CD14-positive monocyte (primary cell): ENCODE results near the gene CRIM1. TPM values are rescaled to one million over a fixed set of nuclear protein-coding genes. Genes with fewer than 3 reads are reported as not detected.

ENCODE experiments used
- DNase-seq, 3 donors: peaks; one replicate each; pipeline ENCODE4 v3.0.0-alpha.2; 2011 to 2022
- H2AFZ ChIP-seq: 2 replicates; pipeline ENCODE4 v1.6.0; 2012; ENCODE audit warnings: mild to moderate bottlenecking, low read depth, low read length, inconsistent platforms; ENCODE audit not compliant: insufficient read depth, poor library complexity, severe bottlenecking
- H3K27ac ChIP-seq, 2 donors: 1 replicate in 1 of 2; 2 replicates in 1 of 2; pipeline ENCODE4 v1.5.1; 2012 to 2013; ENCODE audit warnings: low read length in 2 of 2, control low read depth in 1 of 2, inconsistent platforms in 1 of 2, low read depth in 1 of 2, mild to moderate bottlenecking in 1 of 2
- H3K27me3 ChIP-seq, 2 donors: one replicate each; pipeline versions ENCODE4 v1.6.0 to v1.6.1; 2011 to 2013; ENCODE audit warnings: low read length in 2 of 2; ENCODE audit not compliant: control insufficient read depth in 2 of 2, insufficient read depth in 2 of 2
- H3K36me3 ChIP-seq, 2 donors: replicated peaks in 1 of 2; 1 replicate in 1 of 2; 2 replicates in 1 of 2; pipeline versions ENCODE4 v1.5.1 to v1.6.1; 2012 to 2013; ENCODE audit warnings: low read length in 2 of 2, control low read depth in 1 of 2, inconsistent platforms in 1 of 2, mild to moderate bottlenecking in 1 of 2; ENCODE audit not compliant: insufficient read depth in 2 of 2, control insufficient read depth in 1 of 2
- H3K4me1 ChIP-seq, 2 donors: 1 replicate in 1 of 2; 2 replicates in 1 of 2; pipeline versions ENCODE4 v1.5.1 to v1.6.1; 2012 to 2013; ENCODE audit warnings: low read length in 2 of 2, control low read depth in 1 of 2, inconsistent platforms in 1 of 2, mild to moderate bottlenecking in 1 of 2, moderate library complexity in 1 of 2; ENCODE audit not compliant: insufficient read depth in 2 of 2, control insufficient read depth in 1 of 2
- H3K4me2 ChIP-seq: replicated peaks from 2 replicates; pipeline ENCODE3; 2012; ENCODE audit warnings: low read length, moderate library complexity, mild to moderate bottlenecking; ENCODE audit not compliant: poor library complexity, severe bottlenecking; ENCODE audit errors: extremely low read depth
- H3K4me3 ChIP-seq, 3 experiments: fragments of 200-600 bp in 1 of 3; sonication (generic) in 1 of 3; replicated peaks in 1 of 3; 1 replicate in 2 of 3; 2 replicates in 1 of 3; pipeline ENCODE4 v1.5.1; 2011 to 2013; ENCODE audit warnings: low read length in 3 of 3, mild to moderate bottlenecking in 3 of 3, control low read depth in 2 of 3, low read depth in 2 of 3, inconsistent platforms in 1 of 3, moderate library complexity in 1 of 3
- H3K79me2 ChIP-seq: 2 replicates; pipeline ENCODE4 v1.6.0; 2012; ENCODE audit warnings: mild to moderate bottlenecking, control low read depth, inconsistent platforms, low read length, moderate library complexity; ENCODE audit not compliant: insufficient read depth
- H3K9ac ChIP-seq: 2 replicates; pipeline ENCODE4 v1.6.0; 2017; ENCODE audit warnings: low read length, mild to moderate bottlenecking; ENCODE audit not compliant: insufficient read depth, poor library complexity, severe bottlenecking
- H3K9me3 ChIP-seq, 2 donors: replicated peaks in 1 of 2; 1 replicate in 1 of 2; 2 replicates in 1 of 2; pipeline versions ENCODE4 v1.5.1 to v1.6.1; 2012 to 2013; ENCODE audit warnings: low read length in 2 of 2, control low read depth in 1 of 2; ENCODE audit not compliant: control insufficient read depth in 1 of 2, insufficient read depth in 1 of 2
- H4K20me1 ChIP-seq: 2 replicates; pipeline ENCODE4 v1.6.0; 2012; ENCODE audit warnings: mild to moderate bottlenecking, low read length, control low read depth, moderate library complexity; ENCODE audit not compliant: insufficient read depth
- H3K27ac Mint-ChIP-seq, 7 donors: one replicate each; pipeline ENCODE4 v1.8.0; 2020; ENCODE audit warnings: mild to moderate bottlenecking in 7 of 7, mixed read lengths in 7 of 7, moderate library complexity in 6 of 7, inconsistent platforms in 2 of 7
- H3K27me3 Mint-ChIP-seq, 3 donors: one replicate each; pipeline ENCODE4 v1.8.0; 2021 to 2022; ENCODE audit warnings: low read depth in 3 of 3, mild to moderate bottlenecking in 3 of 3, mixed read lengths in 3 of 3, moderate library complexity in 3 of 3, inconsistent platforms in 1 of 3
- H3K36me3 Mint-ChIP-seq, 2 donors: one replicate each; pipeline ENCODE4 v1.8.0; 2020; ENCODE audit warnings: mixed read lengths in 2 of 2, inconsistent platforms in 1 of 2, mild to moderate bottlenecking in 1 of 2
- H3K4me1 Mint-ChIP-seq: one replicate; pipeline ENCODE4 v1.8.0; 2020; ENCODE audit warnings: mild to moderate bottlenecking, mixed read lengths
- H3K4me3 Mint-ChIP-seq, 2 donors: one replicate each; pipeline ENCODE4 v1.8.0; 2020; ENCODE audit warnings: mild to moderate bottlenecking in 2 of 2, mixed read lengths in 2 of 2, moderate library complexity in 1 of 2
- H3K9me3 Mint-ChIP-seq, 7 donors: one replicate each; pipeline ENCODE4 v1.8.0; 2020 to 2022; ENCODE audit warnings: mixed read lengths in 7 of 7, mild to moderate bottlenecking in 6 of 7, moderate library complexity in 6 of 7, inconsistent platforms in 2 of 7
- WGBS: methylation state at CpG from one replicate; pipeline ENCODE4 v1.1.5; 2013; ENCODE audit warnings: missing lambda C conversion rate; ENCODE audit not compliant: insufficient coverage; 5-methylcytosine and 5-hydroxymethylcytosine counted together
- intact Hi-C, 2 donors: fragments of 100-400 bp; cut with micrococcal nuclease; formaldehyde crosslinking; loops; one replicate each; pipeline versions ENCODE4 v1.15.0 to v1.15.1; 2023
- polyA plus RNA-seq, 3 donors: library from polyadenylated mRNA; depleted of rRNA in 1 of 3; unstranded in 2 of 3; stranded (reverse) in 1 of 3; fragments of 300-500 nt in 2 of 3; fragments of >200 nt in 1 of 3; fragmentation: Illumina TruSeq in 2 of 3; gene quantifications; 1 replicate in 2 of 3; 2 replicates in 1 of 3; pipeline ENCODE4 v1.2.3, GENCODE V29; 2012 to 2021
- TF ChIP-seq, protein P1 (sequence below): fragments of 200-600 bp; IDR thresholded peaks from one replicate; pipeline ENCODE4 v1.8.0; 2022; ENCODE audit warnings: antibody characterized with exemption, mild to moderate bottlenecking

The CRIM1 gene
- polyA plus RNA-seq, 3 donors: 0.08 to 0.27 TPM; not detected in 1

DNA sequence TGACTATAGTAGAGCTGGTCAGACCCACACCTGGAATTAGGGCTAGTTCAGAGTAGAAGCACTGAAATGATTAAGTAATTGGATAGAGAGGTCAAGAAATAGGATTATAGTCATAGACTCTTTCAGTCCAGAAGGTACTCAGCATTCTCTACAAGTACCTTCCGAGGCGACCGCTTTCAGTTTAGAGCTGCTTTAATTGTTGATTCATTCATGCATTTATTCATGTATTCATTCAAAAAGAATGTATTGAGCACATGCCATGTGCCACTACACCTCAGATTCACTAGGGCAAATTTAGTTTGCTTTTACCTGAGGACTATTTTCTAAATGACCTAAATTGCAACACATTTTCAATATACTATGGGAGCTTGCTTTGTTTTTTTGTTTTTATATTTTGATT, 48.7 kb downstream of the CRIM1 start:
- H3K4me1 ChIP-seq: peaks cover 0 to 3% of the 10 kb centered on the region in 2 donors
- no peak overlapping the region for H3K4me3 ChIP-seq
- H3K4me3 Mint-ChIP-seq: no peak overlapping the region
- no peak overlapping the region for H3K27ac Mint-ChIP-seq
- no peaks in the 10 kb centered on the region for H4K20me1 ChIP-seq
- H3K9ac ChIP-seq: no peak overlapping the region
- DNase-seq: no peak
- no peaks in the 10 kb centered on the region for H3K9me3 ChIP-seq
- no peaks in the 10 kb centered on the region for H3K36me3 Mint-ChIP-seq
- H2AFZ ChIP-seq: no peak overlapping the region
- TF ChIP-seq, protein P1, sequence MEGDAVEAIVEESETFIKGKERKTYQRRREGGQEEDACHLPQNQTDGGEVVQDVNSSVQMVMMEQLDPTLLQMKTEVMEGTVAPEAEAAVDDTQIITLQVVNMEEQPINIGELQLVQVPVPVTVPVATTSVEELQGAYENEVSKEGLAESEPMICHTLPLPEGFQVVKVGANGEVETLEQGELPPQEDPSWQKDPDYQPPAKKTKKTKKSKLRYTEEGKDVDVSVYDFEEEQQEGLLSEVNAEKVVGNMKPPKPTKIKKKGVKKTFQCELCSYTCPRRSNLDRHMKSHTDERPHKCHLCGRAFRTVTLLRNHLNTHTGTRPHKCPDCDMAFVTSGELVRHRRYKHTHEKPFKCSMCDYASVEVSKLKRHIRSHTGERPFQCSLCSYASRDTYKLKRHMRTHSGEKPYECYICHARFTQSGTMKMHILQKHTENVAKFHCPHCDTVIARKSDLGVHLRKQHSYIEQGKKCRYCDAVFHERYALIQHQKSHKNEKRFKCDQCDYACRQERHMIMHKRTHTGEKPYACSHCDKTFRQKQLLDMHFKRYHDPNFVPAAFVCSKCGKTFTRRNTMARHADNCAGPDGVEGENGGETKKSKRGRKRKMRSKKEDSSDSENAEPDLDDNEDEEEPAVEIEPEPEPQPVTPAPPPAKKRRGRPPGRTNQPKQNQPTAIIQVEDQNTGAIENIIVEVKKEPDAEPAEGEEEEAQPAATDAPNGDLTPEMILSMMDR: no peak
- H3K27me3 ChIP-seq: no peaks in the 10 kb centered on the region
- no CpG with 5 or more reads among the region's 3 CpGs for WGBS
- H3K27ac ChIP-seq: no peak overlapping the region
- H3K27me3 Mint-ChIP-seq: no peaks in the 10 kb centered on the region
- H3K79me2 ChIP-seq: no peaks in the 10 kb centered on the region
- intact Hi-C loops: no loop called here
- no peaks in the 10 kb centered on the region for H3K36me3 ChIP-seq
- no peak overlapping the region for H3K4me2 ChIP-seq
- H3K4me1 Mint-ChIP-seq: peaks cover 10% of the 10 kb centered on the region
- no peaks in the 10 kb centered on the region for H3K9me3 Mint-ChIP-seq

DNA sequence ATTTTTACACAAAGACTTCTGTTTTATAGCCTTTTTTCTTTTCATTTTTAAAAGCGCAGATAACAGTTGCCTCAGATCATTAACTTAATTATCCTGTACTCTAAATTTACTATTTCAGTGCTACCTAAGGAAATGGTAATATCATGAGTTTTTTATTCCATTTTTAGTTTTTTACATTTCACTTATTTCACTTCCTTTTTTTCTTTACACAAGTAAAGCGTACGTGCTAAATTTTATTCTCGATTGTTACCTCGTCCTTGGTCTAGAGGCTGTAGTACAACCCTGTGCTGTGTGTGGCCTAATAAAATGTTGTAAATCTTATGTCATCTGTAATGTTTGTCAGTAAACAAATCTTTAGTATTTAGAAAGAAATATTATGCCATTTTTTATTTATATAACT, 49.2 kb downstream of the CRIM1 start:
- Histone ChIP-seq H4K20me1 (no peaks in the 10 kb centered on the region), H3K9ac (no peak overlapping the region), H3K9me3 (no peaks in the 10 kb centered on the region), H3K4me2 (no peak overlapping the region), H3K79me2 (no peaks in the 10 kb centered on the region), H3K4me1 (peaks cover 0 to 3% of the 10 kb centered on the region in 2 donors), H3K27me3 (no peaks in the 10 kb centered on the region), H3K36me3 (no peaks in the 10 kb centered on the region), H3K4me3 (no peak overlapping the region), H3K27ac (no peak overlapping the region), H2AFZ (no peak overlapping the region)
- no peak for DNase-seq
- intact Hi-C loops: no loop called here
- no CpG with 5 or more reads among the region's 5 CpGs for WGBS
- H3K9me3 Mint-ChIP-seq: no peaks in the 10 kb centered on the region
- TF ChIP-seq, protein P1: no peak
- H3K27ac Mint-ChIP-seq: no peak overlapping the region
- H3K27me3 Mint-ChIP-seq: no peaks in the 10 kb centered on the region
- H3K4me3 Mint-ChIP-seq: no peak overlapping the region
- peaks cover 10% of the 10 kb centered on the region for H3K4me1 Mint-ChIP-seq
- H3K36me3 Mint-ChIP-seq: no peaks in the 10 kb centered on the region
